ENCODE results near the gene INO80.

INO80 gene

GRCh38 chr15:41031232-41032078 is 84.6 kb downstream of the INO80 start:
- DNase-seq (ENCODE audit: low read depth), result no peak
- H3K4me3 ChIP-seq (ENCODE audit: low read depth, low read length), result no peak overlapping the region
- no peak for TF ChIP-seq CTCF (IDR thresholded peaks at IDR 0.05; ENCODE audit: insufficient read depth, low read depth, low read length, missing control alignments)

DNA sequence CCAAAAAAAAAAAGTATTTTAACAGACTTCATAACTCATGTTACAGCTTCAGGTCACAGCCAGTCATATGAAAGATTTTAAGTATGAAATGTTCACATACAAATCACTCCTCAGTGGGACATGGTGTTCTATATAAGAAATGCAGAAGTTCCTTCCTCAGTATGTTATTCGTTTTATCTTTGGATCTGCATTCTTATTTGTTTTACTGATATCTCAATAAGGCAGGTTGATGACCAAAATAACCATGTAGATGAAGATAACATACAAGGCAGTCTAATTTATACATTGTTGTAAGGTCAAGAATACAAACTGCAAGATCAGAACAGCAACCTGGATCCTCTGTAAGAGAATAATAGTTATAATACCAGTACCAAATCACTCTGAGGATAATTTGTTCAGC is 87.2 kb downstream of the INO80 start:
- no peak for DNase-seq (ENCODE audit: low read depth)
- TF ChIP-seq CTCF (IDR thresholded peaks at IDR 0.05; ENCODE audit: insufficient read depth, low read depth, low read length, missing control alignments), result no peak
- no peak overlapping the region for H3K4me3 ChIP-seq (ENCODE audit: low read depth, low read length)

GRCh38 chr15:41025393-41025792 is 90.7 kb downstream of the INO80 start:
- DNase-seq (ENCODE audit: low read depth), result no peak
- no peak overlapping the region for H3K4me3 ChIP-seq (ENCODE audit: low read depth, low read length)
- no peak for TF ChIP-seq CTCF (IDR thresholded peaks at IDR 0.05; ENCODE audit: insufficient read depth, low read depth, low read length, missing control alignments)

DNA sequence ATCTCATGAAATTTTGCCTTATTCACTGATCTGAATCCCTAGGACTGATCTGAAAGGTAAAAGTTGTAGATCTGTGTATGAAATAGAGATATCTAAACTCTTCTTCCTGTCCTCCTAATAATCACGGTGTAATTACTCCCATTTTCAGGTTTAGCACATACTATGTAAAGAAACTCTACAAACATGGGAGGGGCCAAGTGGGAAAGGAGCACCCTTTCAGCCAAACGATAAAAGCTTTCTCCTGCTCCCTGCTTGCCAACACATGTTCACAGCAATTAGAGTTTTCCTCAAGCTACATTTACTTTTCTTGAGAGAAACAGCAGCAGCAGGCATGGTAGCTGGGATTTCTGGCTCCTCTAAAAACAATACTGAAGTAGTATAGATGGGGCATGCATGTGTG is 91.2 kb downstream of the INO80 start:
- DNase-seq (ENCODE audit: low read depth), result no peak
- TF ChIP-seq CTCF (IDR thresholded peaks at IDR 0.05; ENCODE audit: insufficient read depth, low read depth, low read length, missing control alignments), result no peak
- no peak overlapping the region for H3K4me3 ChIP-seq (ENCODE audit: low read depth, low read length)

GRCh38 chr15:41024131-41024530 is 91.9 kb downstream of the INO80 start:
- no peak for TF ChIP-seq CTCF (IDR thresholded peaks at IDR 0.05; ENCODE audit: insufficient read depth, low read depth, low read length, missing control alignments)
- DNase-seq (ENCODE audit: low read depth), result no peak
- no peak overlapping the region for H3K4me3 ChIP-seq (ENCODE audit: low read depth, low read length)

GRCh38 chr15:41022487-41023090 is 93.5 kb downstream of the INO80 start:
- peak; percentile 69 for TF ChIP-seq CTCF (IDR thresholded peaks at IDR 0.05; ENCODE audit: insufficient read depth, low read depth, low read length, missing control alignments)
- DNase-seq (ENCODE audit: low read depth), result peak; percentile 63

More at GRCh38 chr15:41022487-41023090, 93.5 kb downstream of the INO80 start:
- no peak overlapping the region for H3K4me3 ChIP-seq (ENCODE audit: low read depth, low read length)
